Fibroblast of lung (primary cell): ENCODE data around the gene ACSF2.

Experiments
- CTCF ChIP-seq, 2 donors: IDR thresholded peaks in 1 of 2; conservative IDR thresholded peaks in 1 of 2; 1 replicate in 1 of 2; 2 replicates in 1 of 2; pipeline ENCODE4 v1.5.1; 2011 to 2012; ENCODE audit warnings: low read length in 2 of 2, control low read depth in 1 of 2, inconsistent platforms in 1 of 2, low read depth in 1 of 2, mild to moderate bottlenecking in 1 of 2
- EZH2 ChIP-seq: IDR thresholded peaks from 2 replicates; pipeline ENCODE4 v1.5.1; 2012; ENCODE audit warnings: low read length, control low read depth, mild to moderate bottlenecking; ENCODE audit errors: missing control alignments

GRCh38 chr17:50520483-50520882, 94.5 kb downstream of the ACSF2 start:
- TF ChIP-seq CTCF (conservative IDR thresholded peaks at IDR 0.05 in 1 of 2, IDR thresholded peaks at IDR 0.05 in 1 of 2; ENCODE audit: low read depth in 1 of 2, low read length in 2 of 2): no peak
- TF ChIP-seq EZH2: no peak
